ENCODE data around the gene C6. TPM values are rescaled to one million over a fixed set of nuclear protein-coding genes. Genes with fewer than 3 reads are reported as not detected.

The C6 gene
- total and polyA plus RNA-seq, 2 of the 8 experiments (the other 6 are each of a cell fraction or from before 2014, with no cell fraction given) = not detected

DNA sequence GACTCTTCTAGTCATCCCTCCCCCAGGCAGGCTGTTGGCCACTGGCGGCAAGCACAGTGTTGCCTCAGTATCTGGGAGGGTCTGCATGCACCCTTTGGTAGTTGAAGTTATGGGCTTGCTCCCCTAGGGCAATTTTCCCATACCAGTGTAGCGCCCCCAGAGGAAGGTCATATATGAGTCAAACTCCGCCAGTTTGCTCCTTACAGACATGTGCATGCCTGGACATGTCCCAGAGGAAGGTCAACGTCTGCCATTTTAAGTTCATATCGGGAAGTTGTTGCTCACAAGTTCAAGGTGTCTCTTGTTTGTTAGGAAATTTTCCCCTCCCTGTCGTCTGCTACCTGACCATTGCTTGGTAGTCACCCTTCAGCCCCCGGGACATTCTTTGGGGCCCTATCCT is 90.9 kb downstream of the C6 start:
- no peak overlapping the region for H2BK20ac ChIP-seq (ENCODE audit: low read length)
- no peak overlapping the region for H3K4me2 ChIP-seq (ENCODE audit: insufficient read depth in 1 of 2, low read depth in 2 of 2, low read length in 2 of 2)
- peak overlapping the region; percentile 1 for H4K91ac ChIP-seq (replicated peaks; ENCODE audit: insufficient read length, low read length)
- no peak overlapping the region; a peak in 1 of 8 replicates for H3K4me3 ChIP-seq (ENCODE audit: extremely low read depth in 1 of 4, insufficient read depth in 2 of 4, low read depth in 3 of 4, low read length in 4 of 4)
- H3K79me1 ChIP-seq (ENCODE audit: low read depth, low read length) = no peaks in the 10 kb centered on the region
- H3K56ac ChIP-seq (replicated peaks; ENCODE audit: insufficient read length, low read depth, low read length) = no peak overlapping the region
- CTCF ChIA-PET (ENCODE audit: partially characterized antibody) = interaction anchor here (0.6 to 0.7 kb wide), 2 partner anchors 343 to 388 kb away, joined by 3 read pairs; no protein-coding TSS in a partner anchor
- POLR2A ChIA-PET (ENCODE audit: partially characterized antibody) = no interaction called here
- H3K36me3 ChIP-seq (ENCODE audit: control insufficient read depth in 2 of 4, insufficient read depth in 4 of 4, low read length in 3 of 4) = peaks cover 0 to 4% (median 0%) of the 10 kb centered on the region in 4 experiments; a peak in 1 of 8 replicates
- H4K8ac ChIP-seq (ENCODE audit: extremely low read depth, insufficient read depth, low read length) = no peak overlapping the region
- H2BK15ac ChIP-seq (ENCODE audit: low read length) = no peak overlapping the region
- FAIRE-seq = no peak
- H3K79me2 ChIP-seq (ENCODE audit: control insufficient read depth in 1 of 2, insufficient read depth in 2 of 2, low read length in 2 of 2) = no peaks in the 10 kb centered on the region
- H3K9me3 ChIP-seq (ENCODE audit: insufficient read depth in 2 of 2, low read depth in 1 of 2, low read length in 1 of 2) = peaks cover 3 to 6% of the 10 kb centered on the region in 2 experiments; a peak in 1 of 4 replicates
- DNase-seq (ENCODE audit: low read depth in 1 of 2, low spot score in 2 of 2) = peak in 1 of 2 experiments; percentile 50
- H2AK5ac ChIP-seq (ENCODE audit: low read depth, low read length) = no peak overlapping the region
- H3K23me2 ChIP-seq (ENCODE audit: low read depth, low read length) = no peaks in the 10 kb centered on the region
- peak overlapping the region; percentile 90; the same call in 1 of the 2 replicates for H2BK5ac ChIP-seq (ENCODE audit: low read depth, low read length)
- peak overlapping the region; percentile 83; the same call in 1 of the 2 replicates for H2BK12ac ChIP-seq (ENCODE audit: low read depth, low read length)
- peak overlapping the region; percentile 38 for H3K18ac ChIP-seq (ENCODE audit: extremely low read depth, low read length)
- no peaks in the 10 kb centered on the region for H4K20me1 ChIP-seq (replicated peaks in 1 of 2; ENCODE audit: control insufficient read depth in 1 of 2, insufficient read depth in 2 of 2, low read length in 2 of 2)
- no peaks in the 10 kb centered on the region for H3K4me1 ChIP-seq (replicated peaks in 1 of 4; ENCODE audit: control insufficient read depth in 3 of 4, insufficient read depth in 4 of 4, low read length in 3 of 4)
- no peak overlapping the region for H4K5ac ChIP-seq (ENCODE audit: insufficient read length, low read depth, low read length)
- no peaks in the 10 kb centered on the region for H3K27me3 ChIP-seq (replicated peaks in 1 of 4; ENCODE audit: control insufficient read depth in 3 of 4, extremely low read depth in 1 of 4, insufficient read depth in 3 of 4, low read length in 3 of 4)
- WGBS, 2 experiments (ENCODE audit: extremely low coverage in 1 of 2, insufficient coverage in 1 of 2, insufficient read length in 1 of 2, insufficient replicate concordance in 2 of 2, low coverage in 1 of 2, low lambda C conversion rate in 2 of 2, missing lambda C conversion rate in 1 of 2) = 96% methylated on average over 7 of the region's 7 CpGs; no CpG with 5 or more reads in 1 of the 2 experiments
- peak overlapping the region; percentile 43; the same call in 1 of the 2 replicates for H3K27ac ChIP-seq (ENCODE audit: low read depth, low read length)
- H3K14ac ChIP-seq (ENCODE audit: insufficient read length) = no peak overlapping the region
- H2AFZ ChIP-seq (ENCODE audit: low read length) = peak overlapping the region; percentile 99
- H3K4ac ChIP-seq (replicated peaks; ENCODE audit: insufficient read length, low read depth, low read length) = peak overlapping the region; percentile 15
- no peak overlapping the region for H3K9ac ChIP-seq (replicated peaks in 1 of 4; ENCODE audit: extremely low read depth in 1 of 4, low read depth in 3 of 4, low read length in 3 of 4)
- no peak overlapping the region for H3K23ac ChIP-seq (ENCODE audit: insufficient read length)
- no peak overlapping the region for H2BK120ac ChIP-seq (replicated peaks; ENCODE audit: low read depth, low read length)
- TF ChIP-seq GABPA (IDR thresholded peaks at IDR 0.05; ENCODE audit: borderline replicate concordance, insufficient read depth, low read length) (no peak), BRCA1 (IDR thresholded peaks at IDR 0.05; ENCODE audit: low read depth, low read length) (no peak), PHF8 (conservative IDR thresholded peaks at IDR 0.05; ENCODE audit: low read depth, low read length) (no peak), JUND (IDR thresholded peaks at IDR 0.05; ENCODE audit: low read length) (no peak), HDAC2 (IDR thresholded peaks at IDR 0.05; ENCODE audit: borderline replicate concordance in 1 of 2, low read depth in 2 of 2, low read length in 2 of 2) (no peak), KDM1A (IDR thresholded peaks at IDR 0.05; ENCODE audit: borderline replicate concordance, low read length) (no peak), POLR2AphosphoS5 (IDR thresholded peaks at IDR 0.05; ENCODE audit: low read depth, low read length) (no peak), TAF1 (IDR thresholded peaks at IDR 0.05; ENCODE audit: low read depth, low read length) (no peak), CBX8 (IDR thresholded peaks at IDR 0.05; ENCODE audit: borderline replicate concordance, low read depth, low read length) (no peak), RXRA (IDR thresholded peaks at IDR 0.05; ENCODE audit: insufficient read depth, low read depth, low read length) (peak; percentile 62; the same call in 1 of the 2 replicates), SIX5 (IDR thresholded peaks at IDR 0.05; ENCODE audit: low read depth, low read length) (no peak), BCL11A (IDR thresholded peaks at IDR 0.05; ENCODE audit: low read depth in 2 of 2, low read length in 2 of 2) (no peak), CHD1 (IDR thresholded peaks at IDR 0.05; ENCODE audit: low read depth, low read length) (no peak)
- TF ChIP-seq, protein P1, sequence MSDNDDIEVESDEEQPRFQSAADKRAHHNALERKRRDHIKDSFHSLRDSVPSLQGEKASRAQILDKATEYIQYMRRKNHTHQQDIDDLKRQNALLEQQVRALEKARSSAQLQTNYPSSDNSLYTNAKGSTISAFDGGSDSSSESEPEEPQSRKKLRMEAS (IDR thresholded peaks at IDR 0.05) = peak; percentile 38; the same call in 1 of the 2 replicates

Data from H1 (cell line).